Stimulated activated CD8-positive, alpha-beta memory T cell treated with anti-CD3 and anti-CD28 coated beads, Interleukin-7, amount 100 ng/mL, for 48 hours (primary cell): Measurements from ENCODE around the gene ARF5.

Experiments used
- DNase-seq, 2 donors: peaks; one replicate each; pipeline ENCODE4 v3.0.0-alpha.2; 2020; ENCODE audit warnings: low read depth in 1 of 2; ENCODE audit errors: extremely low read depth in 1 of 2

Gene ARF5

GRCh38 chr7:127635659-127636285, 47.6 kb downstream of the ARF5 start:
- no peak for DNase-seq

- no peak for DNase-seq
Measured at GRCh38 chr7:127638197-127638596, 50.0 kb downstream of the ARF5 start.
